Kidney epithelial cell (primary cell): ENCODE results near the gene OR52E1. TPM values are rescaled to one million over a fixed set of nuclear protein-coding genes. Genes with fewer than 3 reads are reported as not detected.

Experiments
- DNase-seq: peaks from one replicate; pipeline ENCODE4 v3.0.0-alpha.2; 2010; ENCODE audit warnings: low read depth
- H3K27me3 ChIP-seq: 2 replicates; pipeline ENCODE4 v1.6.0; 2011; ENCODE audit warnings: low read length; ENCODE audit not compliant: control insufficient read depth, insufficient read depth
- H3K36me3 ChIP-seq: 2 replicates; pipeline ENCODE4 v1.5.1; 2011; ENCODE audit warnings: low read length; ENCODE audit not compliant: control insufficient read depth, insufficient read depth
- H3K4me3 ChIP-seq: 2 replicates; pipeline ENCODE4 v1.5.1; 2011; ENCODE audit warnings: low read depth, mild to moderate bottlenecking, control low read depth, low read length
- total RNA-seq: library from RNA; depleted of rRNA; stranded (reverse); fragments of >200 nt; gene quantifications from 2 replicates; pipeline ENCODE4 v1.2.3, GENCODE V29; 2015
- TF ChIP-seq, protein P1 (sequence below): IDR thresholded peaks from 2 replicates; pipeline ENCODE4 v1.5.1; 2011; ENCODE audit warnings: mild to moderate bottlenecking, moderate library complexity, low read length, control low read depth, inconsistent platforms; ENCODE audit not compliant: insufficient read depth, poor library complexity, severe bottlenecking

The OR52E1 gene
- total RNA-seq, 1 donor from 2014 or later: not detected

DNA sequence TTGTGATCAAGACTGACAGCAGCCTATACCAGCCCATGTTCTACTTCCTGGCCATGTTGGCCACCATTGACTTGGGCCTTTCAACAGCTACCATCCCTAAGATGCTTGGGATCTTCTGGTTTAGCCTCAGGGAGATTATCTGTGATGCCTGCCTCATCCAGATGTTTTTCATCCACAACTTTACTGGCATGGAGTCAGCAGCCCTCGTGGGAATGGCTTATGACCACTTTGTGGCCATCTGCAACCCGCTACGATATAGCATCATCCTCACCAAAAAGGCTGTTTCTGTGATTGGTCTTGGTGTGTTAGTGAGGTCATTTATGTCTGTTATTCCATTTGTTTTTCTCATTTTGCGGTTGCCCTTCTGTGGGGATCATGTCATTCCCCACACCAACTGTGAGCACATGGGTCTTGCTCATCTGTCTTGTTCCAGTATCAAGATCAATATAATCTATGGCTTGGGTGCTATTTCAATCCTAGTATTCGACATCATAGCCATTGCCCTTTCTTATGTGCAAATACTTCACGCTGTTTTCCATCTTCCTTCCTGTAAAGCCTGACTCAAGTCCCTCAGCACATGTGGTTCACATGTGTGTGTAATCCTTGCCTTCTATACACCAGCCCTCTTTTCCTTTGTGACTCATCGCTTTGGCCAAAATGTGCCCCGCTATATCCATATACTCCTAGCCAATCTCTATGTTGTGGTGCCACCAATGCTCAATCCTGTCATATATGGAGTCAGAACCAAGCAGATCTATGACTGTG lies 23.6 kb downstream of the OR52E1 start:
- DNase-seq: no peak
- Histone ChIP-seq H3K4me3 (no peak overlapping the region), H3K27me3 (no peaks in the 10 kb centered on the region), H3K36me3 (no peaks in the 10 kb centered on the region)
- TF ChIP-seq, protein P1, sequence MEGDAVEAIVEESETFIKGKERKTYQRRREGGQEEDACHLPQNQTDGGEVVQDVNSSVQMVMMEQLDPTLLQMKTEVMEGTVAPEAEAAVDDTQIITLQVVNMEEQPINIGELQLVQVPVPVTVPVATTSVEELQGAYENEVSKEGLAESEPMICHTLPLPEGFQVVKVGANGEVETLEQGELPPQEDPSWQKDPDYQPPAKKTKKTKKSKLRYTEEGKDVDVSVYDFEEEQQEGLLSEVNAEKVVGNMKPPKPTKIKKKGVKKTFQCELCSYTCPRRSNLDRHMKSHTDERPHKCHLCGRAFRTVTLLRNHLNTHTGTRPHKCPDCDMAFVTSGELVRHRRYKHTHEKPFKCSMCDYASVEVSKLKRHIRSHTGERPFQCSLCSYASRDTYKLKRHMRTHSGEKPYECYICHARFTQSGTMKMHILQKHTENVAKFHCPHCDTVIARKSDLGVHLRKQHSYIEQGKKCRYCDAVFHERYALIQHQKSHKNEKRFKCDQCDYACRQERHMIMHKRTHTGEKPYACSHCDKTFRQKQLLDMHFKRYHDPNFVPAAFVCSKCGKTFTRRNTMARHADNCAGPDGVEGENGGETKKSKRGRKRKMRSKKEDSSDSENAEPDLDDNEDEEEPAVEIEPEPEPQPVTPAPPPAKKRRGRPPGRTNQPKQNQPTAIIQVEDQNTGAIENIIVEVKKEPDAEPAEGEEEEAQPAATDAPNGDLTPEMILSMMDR: no peak

DNA sequence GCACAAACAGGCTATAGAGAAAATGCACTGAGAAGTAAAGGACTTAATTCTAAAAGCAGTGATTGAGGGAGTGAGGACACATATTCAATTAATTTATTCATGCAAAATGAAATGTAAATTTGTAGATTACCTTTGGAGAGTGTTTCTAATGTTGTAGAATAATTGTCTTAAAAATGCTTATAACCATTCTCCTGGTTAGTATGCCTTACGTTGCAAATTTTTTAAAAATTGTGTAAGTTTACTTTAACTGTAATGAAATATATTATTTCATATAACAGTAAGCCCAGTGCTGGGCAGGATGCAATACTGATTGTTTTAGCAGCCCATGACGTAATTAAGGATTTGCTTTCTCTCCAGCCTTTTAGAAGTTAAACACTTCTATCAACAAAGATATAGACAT lies 26.6 kb downstream of the OR52E1 start:
- Histone ChIP-seq H3K36me3 (no peaks in the 10 kb centered on the region), H3K4me3 (no peak overlapping the region), H3K27me3 (no peaks in the 10 kb centered on the region)
- TF ChIP-seq, protein P1: no peak
- no peak for DNase-seq

DNA sequence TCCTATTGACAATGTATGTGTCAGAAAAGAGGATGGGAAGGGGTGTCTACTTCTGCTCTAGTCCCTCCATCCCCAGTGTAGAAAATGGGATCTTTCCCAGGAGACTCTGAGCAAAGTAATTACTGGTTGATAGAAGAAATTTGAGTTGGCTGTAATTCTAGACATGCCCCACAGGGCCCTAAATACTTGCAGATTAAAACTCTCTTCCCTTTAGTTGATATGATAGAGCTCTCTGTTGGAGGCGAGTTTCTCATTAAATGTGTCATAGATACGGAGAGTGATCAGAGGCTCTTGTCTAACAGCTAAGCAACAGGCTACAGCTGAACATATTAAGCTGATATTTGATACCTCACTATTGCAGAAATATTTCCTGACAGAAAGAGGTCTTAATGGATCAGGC lies 32.9 kb downstream of the OR52E1 start:
- TF ChIP-seq, protein P1: no peak
- H3K4me3 ChIP-seq: no peak overlapping the region
- H3K27me3 ChIP-seq: no peaks in the 10 kb centered on the region
- DNase-seq: no peak
- H3K36me3 ChIP-seq: no peaks in the 10 kb centered on the region

DNA sequence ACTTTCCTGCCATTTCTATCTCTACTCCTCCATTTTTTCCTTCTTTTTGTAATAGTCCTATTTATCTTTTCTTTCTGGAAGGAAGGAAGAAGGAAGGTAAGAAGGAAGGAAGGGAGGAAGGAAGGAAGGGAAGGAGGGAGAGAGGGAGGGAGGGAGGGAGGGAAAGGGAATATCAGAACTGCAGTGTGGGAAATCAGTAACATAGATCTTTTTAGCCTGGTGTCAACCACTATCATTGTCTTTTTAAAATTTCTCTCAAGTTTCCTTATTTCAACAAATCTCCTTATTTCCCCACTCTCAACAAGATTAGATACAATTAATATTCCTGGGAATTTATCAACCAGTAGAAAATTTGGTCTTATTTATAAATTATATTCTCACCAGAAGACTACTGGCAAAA lies 33.7 kb downstream of the OR52E1 start:
- TF ChIP-seq, protein P1: no peak
- Histone ChIP-seq H3K36me3 (no peaks in the 10 kb centered on the region), H3K4me3 (no peak overlapping the region), H3K27me3 (no peaks in the 10 kb centered on the region)
- no peak for DNase-seq

DNA sequence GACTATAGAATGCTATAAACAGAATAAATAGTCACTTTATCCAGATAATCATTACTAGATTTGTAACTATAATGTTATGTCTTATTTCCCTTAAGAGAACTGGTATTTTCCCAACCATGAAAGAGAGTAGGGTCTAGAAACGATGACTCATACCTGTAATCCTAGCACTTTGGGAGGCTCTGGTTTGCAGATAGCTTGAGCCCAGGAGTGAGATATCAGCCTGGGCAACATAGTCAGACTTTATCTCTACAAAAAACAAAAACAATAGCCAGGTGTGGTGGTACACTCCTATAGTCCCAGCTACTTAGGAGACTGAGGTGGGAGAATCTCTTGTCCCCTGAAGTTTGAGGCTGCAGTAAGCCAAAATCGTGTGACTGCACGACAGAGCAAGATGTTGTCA lies 37.9 kb downstream of the OR52E1 start:
- Histone ChIP-seq H3K36me3 (no peaks in the 10 kb centered on the region), H3K4me3 (no peak overlapping the region), H3K27me3 (no peaks in the 10 kb centered on the region)
- no peak for DNase-seq
- TF ChIP-seq, protein P1: no peak

DNA sequence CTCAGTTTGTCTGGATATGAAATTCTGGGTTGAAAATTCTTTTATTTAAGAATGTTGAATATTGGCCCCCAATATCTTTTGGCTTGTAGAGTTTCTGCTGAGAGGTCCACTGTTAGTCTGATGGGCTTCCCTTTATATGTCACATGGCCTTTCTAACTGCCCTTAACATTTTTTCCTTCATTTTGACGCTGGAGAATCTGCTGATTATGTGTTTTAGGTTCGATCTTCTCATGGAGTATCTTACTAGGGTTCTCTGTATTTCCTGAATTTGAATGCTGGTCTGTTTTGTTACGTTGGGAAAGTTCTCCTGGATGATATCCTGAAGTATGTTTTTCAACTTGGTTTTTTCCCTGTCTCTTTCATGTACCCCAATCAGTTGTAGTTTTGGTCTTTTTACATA lies 46.0 kb downstream of the OR52E1 start:
- Histone ChIP-seq H3K4me3 (no peak overlapping the region), H3K27me3 (no peaks in the 10 kb centered on the region), H3K36me3 (no peaks in the 10 kb centered on the region)
- TF ChIP-seq, protein P1: no peak
- DNase-seq: no peak
